GM21526 (cell line): ENCODE data around the gene PLEKHG4.

Experiments used
- ATAC-seq: cut with Tn5 transposase; IDR thresholded peaks from one replicate; pipeline ENCODE4 v1.9.1; 2021; ENCODE audit warnings: moderate library complexity; ENCODE audit not compliant: unreplicated experiment, low FRiP score

PLEKHG4 gene

DNA sequence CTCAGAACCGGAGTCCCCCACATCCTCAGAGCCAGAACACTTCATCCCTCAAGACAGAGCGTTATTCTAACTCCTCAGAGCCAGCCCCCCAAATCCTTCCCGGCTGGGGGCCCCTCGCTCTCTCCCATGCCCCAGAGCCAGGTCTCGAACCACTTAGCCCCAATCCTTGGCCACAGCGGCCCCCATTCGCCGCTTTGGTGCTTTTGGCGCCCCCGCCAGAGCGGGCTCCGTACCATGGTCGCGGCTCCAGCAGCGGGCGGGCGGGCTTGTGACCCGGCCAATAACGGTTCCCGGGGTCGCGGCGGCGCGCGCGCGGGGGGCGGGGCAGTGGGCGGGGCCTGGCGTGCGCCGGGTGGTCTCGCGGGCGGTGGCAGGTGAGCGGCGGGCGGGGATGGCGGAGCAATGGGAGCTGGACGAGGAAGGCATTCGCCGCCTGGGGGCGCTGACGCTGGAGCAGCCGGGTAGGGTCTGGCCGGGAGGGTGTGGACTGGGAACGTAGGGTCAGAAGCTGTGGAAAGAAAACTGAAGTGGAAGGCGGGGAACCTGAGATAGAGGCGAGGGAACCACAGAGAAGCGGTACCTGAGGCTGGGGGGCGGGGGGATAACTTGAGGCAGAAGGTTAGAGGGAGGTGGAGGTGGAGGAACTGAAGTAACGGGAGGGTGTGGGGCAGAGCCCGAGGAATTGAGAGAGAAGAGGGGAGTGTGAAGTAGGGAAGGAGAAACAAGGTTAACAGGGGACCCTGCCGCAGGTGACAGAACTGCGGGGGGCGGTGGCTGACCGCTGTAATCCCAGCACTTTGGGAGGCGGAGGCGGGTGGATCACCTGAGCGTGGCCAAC lies 47.4 kb downstream of the PLEKHG4 start, which contains the start of the genes KCTD19 and LRRC36:
TSS of gene KCTD19 (minus strand) at position 270 of the 838 bp plus-strand sequence. CDS start at position 236, 34 bp downstream.
TSS of gene LRRC36 (plus strand) at position 344 of the 838 bp plus-strand sequence. CDS start at position 392, 48 bp downstream.
- ATAC-seq = no peak

GRCh38 chr16:67327743-67328142 lies 48.4 kb downstream of the PLEKHG4 start:
- no peak for ATAC-seq

GRCh38 chr16:67329901-67330300 lies 50.6 kb downstream of the PLEKHG4 start:
- ATAC-seq = no peak

GRCh38 chr16:67333315-67333714 lies 54.0 kb downstream of the PLEKHG4 start:
- no peak for ATAC-seq

DNA sequence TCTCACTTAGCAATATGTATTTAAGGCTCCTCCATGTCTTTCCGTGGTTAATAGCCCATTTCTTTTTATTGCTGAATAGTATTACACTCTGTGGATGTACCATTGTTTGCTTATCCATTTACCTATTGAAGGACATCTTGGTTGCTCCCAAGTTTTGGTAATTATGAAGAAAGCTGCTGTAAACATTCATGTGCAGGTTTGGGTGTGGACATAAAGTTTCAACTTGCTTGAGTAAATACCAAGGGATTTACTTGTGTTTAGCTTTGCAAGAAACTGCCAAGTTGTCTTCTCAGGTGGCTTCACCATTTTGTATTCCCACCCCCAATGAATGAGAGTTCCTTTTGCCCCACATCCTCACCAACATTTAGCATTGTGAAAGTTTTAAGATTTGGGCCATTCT lies 56.8 kb downstream of the PLEKHG4 start:
- no peak for ATAC-seq

- no peak for ATAC-seq
Observed at GRCh38 chr16:67336648-67337047, 57.3 kb downstream of the PLEKHG4 start.
